ENCODE data around the gene FGF6. TPM values are rescaled to one million over a fixed set of nuclear protein-coding genes. Genes with fewer than 3 reads are reported as not detected.

FGF6 gene
- total and polyA plus RNA-seq, 9 of the 15 experiments (the other 6 are each of a cell fraction or from before 2014, with no cell fraction given): 0.14 TPM; not detected in 8

- TF ChIP-seq ARID2 (IDR thresholded peaks at IDR 0.05): no peak
- TF ChIP-seq GTF2A2 (tag; IDR thresholded peaks at IDR 0.05): no peak
- no peak for TF ChIP-seq ELF4 (CRISPR knock-in tag; IDR thresholded peaks at IDR 0.05)
- no peak for TF ChIP-seq SRSF9 (IDR thresholded peaks at IDR 0.05; ENCODE audit: borderline replicate concordance, low read depth, low read length)
- TF ChIP-seq ZNF445 (CRISPR knock-in tag; IDR thresholded peaks at IDR 0.05; ENCODE audit: low read depth): no peak
- no peak for TF ChIP-seq HDAC6 (IDR thresholded peaks at IDR 0.05; ENCODE audit: low read depth, low read length)
- TF ChIP-seq TAF15 (IDR thresholded peaks at IDR 0.05; ENCODE audit: low read depth, low read length): no peak
- no peak for TF ChIP-seq LARP7 (IDR thresholded peaks at IDR 0.05)
- peak in 1 of 2 experiments; percentile 41; a peak in 1 of 4 replicates for TF ChIP-seq RCOR1 (IDR thresholded peaks at IDR 0.05; ENCODE audit: borderline replicate concordance in 1 of 2, low read depth in 2 of 2, low read length in 2 of 2)
- TF ChIP-seq TAL1 (IDR thresholded peaks at IDR 0.05): peak; percentile 13; the same call in 1 of the 2 replicates
- no peak for TF ChIP-seq PHB2 (IDR thresholded peaks at IDR 0.05; ENCODE audit: low read depth)
- no peak for TF ChIP-seq CCAR2 (IDR thresholded peaks at IDR 0.05; ENCODE audit: low read depth, low read length)
- no peak for TF ChIP-seq RBBP5 (IDR thresholded peaks at IDR 0.05; ENCODE audit: borderline replicate concordance, insufficient read depth, low read length, poor library complexity, severe bottlenecking)
- no peak for TF ChIP-seq SAP30 (IDR thresholded peaks at IDR 0.05; ENCODE audit: borderline replicate concordance, insufficient read depth, low read depth, low read length, poor library complexity, severe bottlenecking)
- no peak for TF ChIP-seq PTBP1 (IDR thresholded peaks at IDR 0.05; ENCODE audit: low read depth, low read length)
- no peak for TF ChIP-seq MEIS2 (IDR thresholded peaks at IDR 0.05; ENCODE audit: partially characterized antibody)
- no peak for TF ChIP-seq IRF1 (CRISPR knock-in tag; IDR thresholded peaks at IDR 0.05; ENCODE audit: borderline replicate concordance)
- TF ChIP-seq ZNF699 (CRISPR knock-in tag; IDR thresholded peaks at IDR 0.05; ENCODE audit: insufficient replicate concordance): no peak
- TF ChIP-seq MXI1 (IDR thresholded peaks at IDR 0.05; ENCODE audit: low read depth, low read length): no peak
- TF ChIP-seq DEAF1 (CRISPR knock-in tag; IDR thresholded peaks at IDR 0.05): no peak
- peak; percentile 52; the same call in 1 of the 2 replicates for TF ChIP-seq ZEB2 (IDR thresholded peaks at IDR 0.05)
- no peak for TF ChIP-seq ZNF174 (CRISPR knock-in tag; IDR thresholded peaks at IDR 0.05)
- no peak for TF ChIP-seq KAT2B (IDR thresholded peaks at IDR 0.05; ENCODE audit: low read depth, low read length)
- TF ChIP-seq SREBF1 (IDR thresholded peaks at IDR 0.05; ENCODE audit: borderline replicate concordance, low read depth, low read length): no peak
- TF ChIP-seq KDM1A (IDR thresholded peaks at IDR 0.05): 0 out of 4 replicates have a peak, but pooled peaks of 1 of the 2 experiments have one; percentile 10
- no peak for TF ChIP-seq NR4A1 (CRISPR knock-in tag; IDR thresholded peaks at IDR 0.05)
- TF ChIP-seq NR4A1 (tag; IDR thresholded peaks at IDR 0.05): no peak
- no peak for TF ChIP-seq RNF219 (CRISPR knock-in tag; IDR thresholded peaks at IDR 0.05)
Measured at GRCh38 chr12:4388032-4388431, 57.6 kb downstream of the FGF6 start (continued).
